Measurements from ENCODE around the gene CNOT9. TPM values are rescaled to one million over a fixed set of nuclear protein-coding genes. Genes with fewer than 3 reads are reported as not detected.

The CNOT9 gene
- total RNA-seq, 1 donor from 2014 or later, result 46.4 TPM

DNA sequence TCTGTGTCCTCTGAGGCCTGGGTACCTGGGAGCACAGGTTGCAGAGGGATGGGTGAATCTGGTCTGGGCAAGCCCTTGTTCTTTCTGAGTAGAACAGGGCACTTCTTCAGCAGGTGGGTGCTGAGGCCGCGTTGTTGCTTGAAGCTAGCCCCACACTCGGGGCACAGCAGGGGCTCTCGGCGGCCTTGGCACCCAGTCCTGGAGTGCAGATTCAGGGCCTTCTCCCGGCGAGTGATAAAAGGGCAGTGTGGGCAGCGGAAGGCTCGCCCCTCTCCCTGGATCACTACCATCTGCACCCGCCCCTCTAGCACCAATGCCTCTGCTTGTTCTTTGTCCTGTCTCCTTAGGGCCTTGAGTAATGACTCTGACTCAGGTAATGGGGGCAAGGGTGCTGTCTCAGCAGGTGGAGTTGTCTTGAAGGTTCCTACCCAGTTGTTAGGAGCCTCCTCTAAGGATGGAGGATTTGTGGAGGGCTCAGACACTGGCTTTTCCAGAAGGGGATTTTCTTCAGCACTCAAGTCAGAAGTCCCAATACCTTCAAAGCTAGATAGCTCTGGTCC lies 75.2 kb downstream of the CNOT9 start:
- Histone ChIP-seq H3K4me1 (no peaks in the 10 kb centered on the region), H3K27me3 (no peaks in the 10 kb centered on the region), H3K27ac (no peak overlapping the region), H3K9me3 (no peaks in the 10 kb centered on the region), H3K36me3 (peaks cover 0 to 84% of the 10 kb centered on the region in 2 donors), H3K4me3 (no peak overlapping the region)
- DNase-seq (ENCODE audit: extremely low spot score in 2 of 2), result no peak
- no peak for TF ChIP-seq POLR2A (IDR thresholded peaks at IDR 0.05)
- TF ChIP-seq, protein P1, sequence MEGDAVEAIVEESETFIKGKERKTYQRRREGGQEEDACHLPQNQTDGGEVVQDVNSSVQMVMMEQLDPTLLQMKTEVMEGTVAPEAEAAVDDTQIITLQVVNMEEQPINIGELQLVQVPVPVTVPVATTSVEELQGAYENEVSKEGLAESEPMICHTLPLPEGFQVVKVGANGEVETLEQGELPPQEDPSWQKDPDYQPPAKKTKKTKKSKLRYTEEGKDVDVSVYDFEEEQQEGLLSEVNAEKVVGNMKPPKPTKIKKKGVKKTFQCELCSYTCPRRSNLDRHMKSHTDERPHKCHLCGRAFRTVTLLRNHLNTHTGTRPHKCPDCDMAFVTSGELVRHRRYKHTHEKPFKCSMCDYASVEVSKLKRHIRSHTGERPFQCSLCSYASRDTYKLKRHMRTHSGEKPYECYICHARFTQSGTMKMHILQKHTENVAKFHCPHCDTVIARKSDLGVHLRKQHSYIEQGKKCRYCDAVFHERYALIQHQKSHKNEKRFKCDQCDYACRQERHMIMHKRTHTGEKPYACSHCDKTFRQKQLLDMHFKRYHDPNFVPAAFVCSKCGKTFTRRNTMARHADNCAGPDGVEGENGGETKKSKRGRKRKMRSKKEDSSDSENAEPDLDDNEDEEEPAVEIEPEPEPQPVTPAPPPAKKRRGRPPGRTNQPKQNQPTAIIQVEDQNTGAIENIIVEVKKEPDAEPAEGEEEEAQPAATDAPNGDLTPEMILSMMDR (IDR thresholded peaks at IDR 0.05), result no peak
- TF ChIP-seq POLR2AphosphoS5 (IDR thresholded peaks at IDR 0.05; ENCODE audit: insufficient read depth in 1 of 2, low read depth in 1 of 2), result no peak
- intact Hi-C loops (cut with DNase I), result loop anchor here (10.0 kb wide), 1 partner anchor 239 kb away; no protein-coding TSS in a partner anchor

DNA sequence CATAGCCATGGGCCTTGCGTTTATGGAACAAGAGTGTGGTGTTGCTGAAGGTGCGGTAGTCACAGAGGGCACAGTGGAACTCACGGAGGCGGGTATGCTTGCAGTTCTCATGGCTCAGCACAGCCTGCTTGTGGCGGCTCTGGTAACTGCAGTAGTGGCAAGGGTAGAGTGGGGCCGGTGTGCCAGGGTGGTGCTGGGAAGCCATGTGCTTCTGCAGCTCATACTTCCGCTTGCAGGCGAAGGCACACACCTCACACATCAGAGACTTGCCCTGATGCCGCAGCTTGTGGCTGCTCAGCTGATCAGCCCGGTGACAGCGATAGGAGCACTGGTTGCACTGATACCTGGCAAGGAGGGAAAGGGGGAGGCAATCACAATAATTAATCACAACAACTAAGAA lies 76.1 kb downstream of the CNOT9 start:
- no peak for TF ChIP-seq POLR2AphosphoS5 (IDR thresholded peaks at IDR 0.05; ENCODE audit: insufficient read depth in 1 of 2, low read depth in 1 of 2)
- TF ChIP-seq POLR2A (IDR thresholded peaks at IDR 0.05), result no peak
- TF ChIP-seq, protein P1 (IDR thresholded peaks at IDR 0.05), result no peak
- Histone ChIP-seq H3K4me1 (no peaks in the 10 kb centered on the region), H3K36me3 (peaks cover 3 to 84% of the 10 kb centered on the region in 2 donors), H3K9me3 (no peaks in the 10 kb centered on the region), H3K27ac (no peak overlapping the region), H3K4me3 (no peak overlapping the region), H3K27me3 (no peaks in the 10 kb centered on the region)
- intact Hi-C loops (cut with DNase I), result loop anchor here (10.0 kb wide), 1 partner anchor 240 kb away; no protein-coding TSS in a partner anchor
- DNase-seq (ENCODE audit: extremely low spot score in 2 of 2), result no peak

DNA sequence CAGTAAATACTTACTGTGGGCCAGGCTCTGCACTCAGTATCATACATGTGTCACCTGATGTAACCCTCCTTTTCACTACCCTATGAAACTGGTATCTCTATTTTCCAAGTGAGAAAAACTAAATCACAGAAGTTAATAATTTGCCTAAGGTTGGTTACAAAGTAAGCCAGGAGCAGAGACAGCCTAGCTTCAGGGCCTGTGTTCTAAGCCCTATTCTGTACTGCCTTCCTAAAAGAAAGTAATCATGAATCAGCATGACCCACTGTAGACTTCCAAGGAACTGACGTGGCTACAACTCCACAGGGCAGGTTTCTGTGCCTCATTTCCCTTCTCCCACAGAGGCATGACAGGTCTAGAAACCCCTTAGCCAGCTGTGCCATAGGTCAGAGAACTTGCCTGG lies 76.5 kb downstream of the CNOT9 start:
- no peaks in the 10 kb centered on the region for H3K4me1 ChIP-seq
- H3K36me3 ChIP-seq, result peaks cover 7 to 86% of the 10 kb centered on the region in 2 donors
- H3K4me3 ChIP-seq, result no peak overlapping the region
- DNase-seq (ENCODE audit: extremely low spot score in 2 of 2), result no peak
- TF ChIP-seq, protein P1 (IDR thresholded peaks at IDR 0.05), result no peak
- TF ChIP-seq POLR2AphosphoS5 (IDR thresholded peaks at IDR 0.05; ENCODE audit: insufficient read depth in 1 of 2, low read depth in 1 of 2) (no peak), POLR2A (IDR thresholded peaks at IDR 0.05) (no peak)
- intact Hi-C loops (cut with DNase I), result loop anchor here (10.0 kb wide), 1 partner anchor 240 kb away; no protein-coding TSS in a partner anchor
- H3K27me3 ChIP-seq, result no peaks in the 10 kb centered on the region
- H3K27ac ChIP-seq, result no peak overlapping the region
- no peaks in the 10 kb centered on the region for H3K9me3 ChIP-seq

Small RNA genes lying within 50 kb of the gene (small RNA-seq; reads per million reads assigned to genes)
- gene RNU6-136P, result not detected

Other genes starting within 250 kb of the CNOT9 start
- not detected for gene CATIP, start 212.0 kb upstream of the CNOT9 start, total RNA-seq
- 36.6 TPM for gene SLC11A1, start 186.6 kb upstream of the CNOT9 start, total RNA-seq
- 103 TPM for gene CTDSP1, start 169.0 kb upstream of the CNOT9 start, total RNA-seq
- gene VIL1, start 149.7 kb upstream of the CNOT9 start, total RNA-seq, result not detected
- 23.3 TPM for gene USP37, start 488 bp upstream of the CNOT9 start, total RNA-seq
- 12.0 TPM for gene PLCD4, start 39.1 kb downstream of the CNOT9 start, total RNA-seq
- 22.8 TPM for gene ZNF142, start 90.8 kb downstream of the CNOT9 start, total RNA-seq
- 28.5 TPM for gene BCS1L, start 90.8 kb downstream of the CNOT9 start, total RNA-seq
- gene RNF25, start 103.2 kb downstream of the CNOT9 start, total RNA-seq, result 25.5 TPM
- 59.9 TPM for gene STK36, start 103.2 kb downstream of the CNOT9 start, total RNA-seq
- gene TTLL4, start 142.0 kb downstream of the CNOT9 start, total RNA-seq, result 23.3 TPM
- 30.0 TPM for gene CYP27A1, start 213.3 kb downstream of the CNOT9 start, total RNA-seq